Measurements from ENCODE around the gene PSD2.

DNA sequence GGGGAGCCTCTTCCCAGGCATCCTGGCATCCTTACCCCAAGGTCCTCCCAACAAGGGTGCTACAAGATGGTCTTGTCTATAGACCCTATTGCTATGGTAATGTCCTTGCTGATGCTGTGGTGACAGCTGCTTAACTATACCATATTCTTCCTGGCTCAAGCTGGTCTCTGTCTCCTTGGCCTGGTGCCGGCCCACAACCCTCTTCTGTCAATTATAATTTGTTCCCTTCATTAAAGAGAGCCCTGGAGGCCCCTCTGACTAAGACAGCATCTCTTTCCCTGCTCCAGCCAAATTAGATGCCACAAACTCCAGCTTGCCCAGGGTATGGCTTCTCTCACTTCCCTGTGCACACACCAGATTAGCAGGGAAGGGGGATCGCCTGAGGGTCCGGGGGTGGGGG lies 86.7 kb downstream of the PSD2 start:
- TF ChIP-seq CTCF (IDR thresholded peaks at IDR 0.05) (no peak), POLR2A (IDR thresholded peaks at IDR 0.05) (no peak)
